ENCODE data around the gene LYRM7. TPM values are rescaled to one million over a fixed set of nuclear protein-coding genes. Genes with fewer than 3 reads are reported as not detected.

LYRM7 gene
- polyA plus RNA-seq (2012; ENCODE audit: insufficient read length, low read depth): 5.7 TPM

- TF ChIP-seq, protein P1, sequence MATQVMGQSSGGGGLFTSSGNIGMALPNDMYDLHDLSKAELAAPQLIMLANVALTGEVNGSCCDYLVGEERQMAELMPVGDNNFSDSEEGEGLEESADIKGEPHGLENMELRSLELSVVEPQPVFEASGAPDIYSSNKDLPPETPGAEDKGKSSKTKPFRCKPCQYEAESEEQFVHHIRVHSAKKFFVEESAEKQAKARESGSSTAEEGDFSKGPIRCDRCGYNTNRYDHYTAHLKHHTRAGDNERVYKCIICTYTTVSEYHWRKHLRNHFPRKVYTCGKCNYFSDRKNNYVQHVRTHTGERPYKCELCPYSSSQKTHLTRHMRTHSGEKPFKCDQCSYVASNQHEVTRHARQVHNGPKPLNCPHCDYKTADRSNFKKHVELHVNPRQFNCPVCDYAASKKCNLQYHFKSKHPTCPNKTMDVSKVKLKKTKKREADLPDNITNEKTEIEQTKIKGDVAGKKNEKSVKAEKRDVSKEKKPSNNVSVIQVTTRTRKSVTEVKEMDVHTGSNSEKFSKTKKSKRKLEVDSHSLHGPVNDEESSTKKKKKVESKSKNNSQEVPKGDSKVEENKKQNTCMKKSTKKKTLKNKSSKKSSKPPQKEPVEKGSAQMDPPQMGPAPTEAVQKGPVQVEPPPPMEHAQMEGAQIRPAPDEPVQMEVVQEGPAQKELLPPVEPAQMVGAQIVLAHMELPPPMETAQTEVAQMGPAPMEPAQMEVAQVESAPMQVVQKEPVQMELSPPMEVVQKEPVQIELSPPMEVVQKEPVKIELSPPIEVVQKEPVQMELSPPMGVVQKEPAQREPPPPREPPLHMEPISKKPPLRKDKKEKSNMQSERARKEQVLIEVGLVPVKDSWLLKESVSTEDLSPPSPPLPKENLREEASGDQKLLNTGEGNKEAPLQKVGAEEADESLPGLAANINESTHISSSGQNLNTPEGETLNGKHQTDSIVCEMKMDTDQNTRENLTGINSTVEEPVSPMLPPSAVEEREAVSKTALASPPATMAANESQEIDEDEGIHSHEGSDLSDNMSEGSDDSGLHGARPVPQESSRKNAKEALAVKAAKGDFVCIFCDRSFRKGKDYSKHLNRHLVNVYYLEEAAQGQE (IDR thresholded peaks at IDR 0.05; ENCODE audit: insufficient read depth in 1 of 2, low read depth in 2 of 2, low read length in 2 of 2): no peak
- 0 out of 2 replicates have a peak, but pooled peaks have one; percentile 14 for TF ChIP-seq SIN3A (IDR thresholded peaks at IDR 0.05; ENCODE audit: borderline replicate concordance, insufficient read depth, low read length)
- TF ChIP-seq FOXP2 (optimal IDR thresholded peaks at IDR 0.05; ENCODE audit: borderline replicate concordance, extremely low read depth, extremely low read length, insufficient read depth): no peak
- peak; percentile 88 for TF ChIP-seq POLR2AphosphoS5 (IDR thresholded peaks at IDR 0.05; ENCODE audit: low read depth, low read length)
- peak; percentile 85; the same call in 1 of the 2 replicates for TF ChIP-seq TAF1 (IDR thresholded peaks at IDR 0.05; ENCODE audit: borderline replicate concordance, insufficient read depth, low read length)
Observed at GRCh38 chr5:131170540-131171275, at the start of gene LYRM7. Gene LYRM7, plus strand, starts transcription at chr5:131170944. Its CDS starts 77 bp downstream, at chr5:131171021.

DNA sequence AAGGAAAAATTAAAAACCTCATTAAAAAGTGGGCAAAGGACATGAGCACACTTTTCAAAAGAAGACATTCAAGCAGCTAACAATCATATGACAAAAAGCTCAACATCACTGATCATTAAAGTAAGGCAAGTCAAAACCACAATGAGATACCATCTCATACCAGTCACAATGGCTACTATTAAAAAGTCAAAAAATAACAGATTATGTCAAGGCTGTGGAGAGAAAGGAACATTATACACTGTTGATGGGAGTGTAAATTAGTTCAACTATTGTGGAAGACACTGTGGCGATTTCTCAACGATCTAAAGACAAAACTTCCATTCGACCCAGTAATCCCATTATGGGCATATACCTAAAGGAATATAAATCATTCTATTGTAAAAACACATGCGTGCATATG, 41.4 kb upstream of the LYRM7 start:
- TF ChIP-seq POLR2AphosphoS5 (IDR thresholded peaks at IDR 0.05; ENCODE audit: low read depth, low read length) (no peak), FOXP2 (optimal IDR thresholded peaks at IDR 0.05; ENCODE audit: borderline replicate concordance, extremely low read depth, extremely low read length, insufficient read depth) (no peak), SIN3A (IDR thresholded peaks at IDR 0.05; ENCODE audit: borderline replicate concordance, insufficient read depth, low read length) (no peak), TAF1 (IDR thresholded peaks at IDR 0.05; ENCODE audit: borderline replicate concordance, insufficient read depth, low read length) (no peak)
- TF ChIP-seq, protein P1 (IDR thresholded peaks at IDR 0.05; ENCODE audit: insufficient read depth in 1 of 2, low read depth in 2 of 2, low read length in 2 of 2): no peak

GRCh38 chr5:131139321-131139720, 31.4 kb upstream of the LYRM7 start:
- TF ChIP-seq POLR2AphosphoS5 (IDR thresholded peaks at IDR 0.05; ENCODE audit: low read depth, low read length): no peak
- no peak for TF ChIP-seq SIN3A (IDR thresholded peaks at IDR 0.05; ENCODE audit: borderline replicate concordance, insufficient read depth, low read length)
- no peak for TF ChIP-seq FOXP2 (optimal IDR thresholded peaks at IDR 0.05; ENCODE audit: borderline replicate concordance, extremely low read depth, extremely low read length, insufficient read depth)
- TF ChIP-seq, protein P1 (IDR thresholded peaks at IDR 0.05; ENCODE audit: insufficient read depth in 1 of 2, low read depth in 2 of 2, low read length in 2 of 2): no peak
- TF ChIP-seq TAF1 (IDR thresholded peaks at IDR 0.05; ENCODE audit: borderline replicate concordance, insufficient read depth, low read length): no peak

GRCh38 chr5:131142970-131143617, 27.6 kb upstream of the LYRM7 start:
- TF ChIP-seq SIN3A (IDR thresholded peaks at IDR 0.05; ENCODE audit: borderline replicate concordance, insufficient read depth, low read length) (no peak), FOXP2 (optimal IDR thresholded peaks at IDR 0.05; ENCODE audit: borderline replicate concordance, extremely low read depth, extremely low read length, insufficient read depth) (no peak), POLR2AphosphoS5 (IDR thresholded peaks at IDR 0.05; ENCODE audit: low read depth, low read length) (no peak), TAF1 (IDR thresholded peaks at IDR 0.05; ENCODE audit: borderline replicate concordance, insufficient read depth, low read length) (no peak)
- TF ChIP-seq, protein P1 (IDR thresholded peaks at IDR 0.05; ENCODE audit: insufficient read depth in 1 of 2, low read depth in 2 of 2, low read length in 2 of 2): no peak

Data from PFSK-1 (cell line).